COLO668 (cell line): Measurements from ENCODE around the gene MKNK2.
"Not testable (repeated sequence)": the region's sequence is repeated elsewhere in the genome, so short reads cannot be mapped to it uniquely, and the experiment has no call there.

Experiments
- DNase-seq: peaks from one replicate; lab custom pipeline; 2025; ENCODE audit not compliant: unreplicated experiment; lab: John Stamatoyannopoulos, UW

Gene MKNK2

GRCh38 chr19:2044709-2045500 is 6.1 kb downstream of the MKNK2 start:
- DNase-seq: no peak

- DNase-seq: no peak
Observed at GRCh38 chr19:2043961-2044708, 6.9 kb downstream of the MKNK2 start.

GRCh38 chr19:2043251-2043641 is 7.8 kb downstream of the MKNK2 start:
- no peak for DNase-seq

- no peak for DNase-seq
Observed at GRCh38 chr19:2042485-2043250, 8.4 kb downstream of the MKNK2 start.

GRCh38 chr19:2041683-2042484 is 9.2 kb downstream of the MKNK2 start:
- peak; percentile 98 for DNase-seq

- no peak for DNase-seq
Observed at GRCh38 chr19:2041433-2041682, 9.7 kb downstream of the MKNK2 start.

GRCh38 chr19:2040647-2041432 is 10.2 kb downstream of the MKNK2 start:
- no peak for DNase-seq

- DNase-seq: no peak
Observed at GRCh38 chr19:2039959-2040646, 10.9 kb downstream of the MKNK2 start.

- DNase-seq: no peak
Observed at GRCh38 chr19:2039089-2039958, 11.7 kb downstream of the MKNK2 start.

- no peak for DNase-seq
Observed at GRCh38 chr19:2038284-2039088, 12.6 kb downstream of the MKNK2 start.

GRCh38 chr19:2037651-2038255 is 13.3 kb downstream of the MKNK2 start:
- no peak for DNase-seq

- DNase-seq: no peak
Observed at GRCh38 chr19:2036424-2036823, 14.6 kb downstream of the MKNK2 start.

- DNase-seq: peak; percentile 21
Observed at GRCh38 chr19:2035590-2035991, 15.5 kb downstream of the MKNK2 start.

GRCh38 chr19:2034729-2035589 is 16.1 kb downstream of the MKNK2 start:
- peak; percentile 64 for DNase-seq

- not testable (repeated sequence) for DNase-seq
Observed at GRCh38 chr19:2034253-2034652, 16.8 kb downstream of the MKNK2 start.

GRCh38 chr19:2033825-2034159 is 17.3 kb downstream of the MKNK2 start:
- no peak for DNase-seq
